ENCODE results near the gene IPMK. TPM values are rescaled to one million over a fixed set of nuclear protein-coding genes. Genes with fewer than 3 reads are reported as not detected.

The IPMK gene
- total RNA-seq, 1 experiment from 2014 or later: 5.5 TPM

DNA sequence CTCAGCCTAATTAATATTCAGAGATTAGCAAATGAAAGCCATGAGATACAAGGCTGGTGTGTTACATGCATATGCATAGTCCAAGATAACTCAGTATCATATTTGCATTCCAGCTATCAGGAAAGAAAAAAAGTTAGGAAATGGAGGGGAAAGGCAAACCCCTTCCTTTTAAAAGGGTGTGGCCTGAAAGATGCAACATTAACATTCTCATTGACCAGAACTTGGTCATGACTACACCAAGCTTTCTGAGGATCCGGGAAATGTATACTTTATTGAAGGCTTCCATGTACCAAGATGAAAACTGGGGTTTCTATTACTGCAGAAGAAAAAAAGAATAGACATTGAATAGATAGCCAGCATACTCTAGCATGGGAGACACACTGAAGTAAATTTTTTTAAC, 96.5 kb downstream of the IPMK start:
- Histone ChIP-seq H3K4me3 (replicated peaks in 1 of 2; ENCODE audit: low read depth in 1 of 2, low read length in 2 of 2) (no peak overlapping the region), H3K9ac (ENCODE audit: low read length) (no peak overlapping the region), H4K20me1 (ENCODE audit: insufficient read depth) (no peaks in the 10 kb centered on the region), H3K27me3 (ENCODE audit: insufficient read depth, low read length) (no peaks in the 10 kb centered on the region; the same call in 1 of the 2 replicates), H2AFZ (ENCODE audit: low read depth, low read length, poor library complexity, severe bottlenecking) (no peak overlapping the region), H3K79me2 (ENCODE audit: insufficient read depth, low read length) (no peaks in the 10 kb centered on the region), H3K4me2 (ENCODE audit: low read length) (no peak overlapping the region), H3K27ac (ENCODE audit: low read depth, low read length) (no peak overlapping the region), H3K9me2 (ENCODE audit: insufficient read depth) (no peaks in the 10 kb centered on the region), H3K4me1 (ENCODE audit: control insufficient read depth in 1 of 2, insufficient read depth in 2 of 2, low read length in 2 of 2) (no peaks in the 10 kb centered on the region), H3K9me3 (ENCODE audit: control insufficient read depth in 1 of 2, insufficient read depth in 1 of 2, low read depth in 1 of 2, low read length in 2 of 2) (no peaks in the 10 kb centered on the region), H3K36me3 (ENCODE audit: control insufficient read depth in 1 of 2, insufficient read depth in 2 of 2, low read length in 2 of 2) (no peaks in the 10 kb centered on the region)
- intact Hi-C loops (cut with micrococcal nuclease): no loop called here
- BruUV-seq (replicated peaks): no TSS peak
- ChIA-PET RAD21 (ENCODE audit: low non-redundant PET in 1 of 2, low total read pairs in 2 of 2, uncharacterized antibody in 2 of 2, unreplicated experiment in 2 of 2) (no interaction called here), POLR2A (no interaction called here), CTCF (no interaction called here)
- DNase-seq (ENCODE audit: low read depth, low spot score): no peak
- ATAC-seq: no peak
- TF ChIP-seq SRF (IDR thresholded peaks at IDR 0.05; ENCODE audit: low read depth): no peak
- TF ChIP-seq SP1 (IDR thresholded peaks at IDR 0.05; ENCODE audit: low read depth): no peak
- no peak for TF ChIP-seq EZH2phosphoT487 (IDR thresholded peaks at IDR 0.05; ENCODE audit: borderline replicate concordance)
- TF ChIP-seq, protein P1, sequence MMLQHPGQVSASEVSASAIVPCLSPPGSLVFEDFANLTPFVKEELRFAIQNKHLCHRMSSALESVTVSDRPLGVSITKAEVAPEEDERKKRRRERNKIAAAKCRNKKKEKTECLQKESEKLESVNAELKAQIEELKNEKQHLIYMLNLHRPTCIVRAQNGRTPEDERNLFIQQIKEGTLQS (IDR thresholded peaks at IDR 0.05): no peak
- no peak for TF ChIP-seq SIN3A (IDR thresholded peaks at IDR 0.05; ENCODE audit: low read depth)
- no peak for TF ChIP-seq YY1 (IDR thresholded peaks at IDR 0.05; ENCODE audit: extremely low read depth, insufficient replicate concordance, low read depth, low read length)
- TF ChIP-seq POLR2A (IDR thresholded peaks at IDR 0.05; ENCODE audit: borderline replicate concordance, extremely low read depth, insufficient read depth, insufficient read length): no peak
- TF ChIP-seq, protein P2, sequence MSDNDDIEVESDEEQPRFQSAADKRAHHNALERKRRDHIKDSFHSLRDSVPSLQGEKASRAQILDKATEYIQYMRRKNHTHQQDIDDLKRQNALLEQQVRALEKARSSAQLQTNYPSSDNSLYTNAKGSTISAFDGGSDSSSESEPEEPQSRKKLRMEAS (IDR thresholded peaks at IDR 0.05): no peak
- TF ChIP-seq EZH2 (IDR thresholded peaks at IDR 0.05): no peak
- no peak for TF ChIP-seq RAD21 (IDR thresholded peaks at IDR 0.05; ENCODE audit: low read depth)
- TF ChIP-seq, protein P3, sequence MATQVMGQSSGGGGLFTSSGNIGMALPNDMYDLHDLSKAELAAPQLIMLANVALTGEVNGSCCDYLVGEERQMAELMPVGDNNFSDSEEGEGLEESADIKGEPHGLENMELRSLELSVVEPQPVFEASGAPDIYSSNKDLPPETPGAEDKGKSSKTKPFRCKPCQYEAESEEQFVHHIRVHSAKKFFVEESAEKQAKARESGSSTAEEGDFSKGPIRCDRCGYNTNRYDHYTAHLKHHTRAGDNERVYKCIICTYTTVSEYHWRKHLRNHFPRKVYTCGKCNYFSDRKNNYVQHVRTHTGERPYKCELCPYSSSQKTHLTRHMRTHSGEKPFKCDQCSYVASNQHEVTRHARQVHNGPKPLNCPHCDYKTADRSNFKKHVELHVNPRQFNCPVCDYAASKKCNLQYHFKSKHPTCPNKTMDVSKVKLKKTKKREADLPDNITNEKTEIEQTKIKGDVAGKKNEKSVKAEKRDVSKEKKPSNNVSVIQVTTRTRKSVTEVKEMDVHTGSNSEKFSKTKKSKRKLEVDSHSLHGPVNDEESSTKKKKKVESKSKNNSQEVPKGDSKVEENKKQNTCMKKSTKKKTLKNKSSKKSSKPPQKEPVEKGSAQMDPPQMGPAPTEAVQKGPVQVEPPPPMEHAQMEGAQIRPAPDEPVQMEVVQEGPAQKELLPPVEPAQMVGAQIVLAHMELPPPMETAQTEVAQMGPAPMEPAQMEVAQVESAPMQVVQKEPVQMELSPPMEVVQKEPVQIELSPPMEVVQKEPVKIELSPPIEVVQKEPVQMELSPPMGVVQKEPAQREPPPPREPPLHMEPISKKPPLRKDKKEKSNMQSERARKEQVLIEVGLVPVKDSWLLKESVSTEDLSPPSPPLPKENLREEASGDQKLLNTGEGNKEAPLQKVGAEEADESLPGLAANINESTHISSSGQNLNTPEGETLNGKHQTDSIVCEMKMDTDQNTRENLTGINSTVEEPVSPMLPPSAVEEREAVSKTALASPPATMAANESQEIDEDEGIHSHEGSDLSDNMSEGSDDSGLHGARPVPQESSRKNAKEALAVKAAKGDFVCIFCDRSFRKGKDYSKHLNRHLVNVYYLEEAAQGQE (IDR thresholded peaks at IDR 0.05; ENCODE audit: low read depth): no peak
- TF ChIP-seq FOSL1 (IDR thresholded peaks at IDR 0.05; ENCODE audit: low read depth): no peak

All from HCT116 (cell line).